GM23248 (cell line): ENCODE data around the gene CFAP20DC.

Experiments
- EZH2 ChIP-seq: fragments of 200-600 bp; sonication (generic); IDR thresholded peaks from 2 replicates; pipeline ENCODE4 v1.6.1; 2018; ENCODE audit warnings: antibody characterized with exemption, mild to moderate bottlenecking; ENCODE audit not compliant: insufficient read depth, poor library complexity, severe bottlenecking
- EZH2phosphoT487 ChIP-seq: fragments of 200-600 bp; sonication (generic); IDR thresholded peaks from 2 replicates; pipeline ENCODE4 v1.6.1; 2018; ENCODE audit warnings: antibody characterized with exemption, moderate library complexity, mild to moderate bottlenecking, low read depth; ENCODE audit not compliant: insufficient read depth

DNA sequence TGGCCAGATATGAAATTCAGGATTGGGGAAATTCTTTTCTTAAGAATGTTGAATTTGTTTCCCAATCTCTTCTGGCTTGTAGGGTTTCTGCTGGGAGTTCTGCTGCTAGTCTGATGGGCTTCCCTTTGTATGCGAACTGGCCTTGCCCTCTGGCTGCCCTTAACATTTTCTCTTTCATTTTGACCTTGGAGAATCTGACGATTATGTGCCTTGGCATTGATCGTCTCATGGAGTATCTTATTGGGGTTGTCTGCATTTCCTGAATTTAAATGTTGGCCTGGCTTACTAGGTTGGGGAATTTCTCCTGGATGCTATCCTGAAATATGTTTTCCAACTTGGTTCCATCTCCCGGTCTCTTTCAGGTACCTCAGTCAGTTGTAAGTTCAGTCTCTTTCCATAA, 152.2 kb downstream of the CFAP20DC start:
- no peak for TF ChIP-seq EZH2phosphoT487
- no peak for TF ChIP-seq EZH2
